Caco-2 (cell line): Measurements from ENCODE around the gene SLC1A2. TPM values are rescaled to one million over a fixed set of nuclear protein-coding genes. Genes with fewer than 3 reads are reported as not detected.

Experiments
- BruUV-seq: library from RNA; stranded (reverse); fragments of 400-500 nt; replicated peaks from 2 replicates; lab custom pipeline; 2021; lab: Mats Ljungman, UMichigan
- CTCF ChIA-PET: fragments of 300-600 bp; sonication (Branson Sonifier 250); formaldehyde crosslinking; loops from one replicate; lab custom pipeline; 2022; ENCODE audit warnings: antibody characterized with exemption; lab: Charles Lee
- POLR2A ChIA-PET: fragments of 300-600 bp; sonication (Branson Sonifier 250); formaldehyde crosslinking; loops from one replicate; lab custom pipeline; 2022; ENCODE audit warnings: antibody characterized with exemption; lab: Charles Lee
- DNase-seq, 2 experiments: peaks; one replicate each; pipeline versions ENCODE4 v3.0.0 to v3.0.0-alpha.2; 2020 to 2022
- H3K27me3 ChIP-seq: replicated peaks from 2 replicates; pipeline ENCODE4 v1.6.0; 2011; ENCODE audit warnings: low read length; ENCODE audit not compliant: control insufficient read depth, insufficient read depth
- H3K36me3 ChIP-seq: 2 replicates; pipeline ENCODE4 v1.5.1; 2011; ENCODE audit warnings: low read length; ENCODE audit not compliant: control insufficient read depth, insufficient read depth
- H3K4me1 ChIP-seq: fragments of 250-450 bp; sonication (Bioruptor Pico); 2 replicates; pipeline ENCODE4 v1.5.1; 2020; ENCODE audit warnings: mild to moderate bottlenecking
- H3K4me3 ChIP-seq: 2 replicates; pipeline ENCODE4 v1.5.1; 2011; ENCODE audit warnings: low read depth, mild to moderate bottlenecking, control low read depth, low read length
- H3K9me3 ChIP-seq: fragments of 250-450 bp; sonication (Bioruptor Pico); 2 replicates; pipeline ENCODE4 v1.5.1; 2020; ENCODE audit warnings: mild to moderate bottlenecking, moderate library complexity
- H3K27ac Mint-ChIP-seq: one replicate; pipeline ENCODE4 v1.8.0; 2022; ENCODE audit warnings: mixed read lengths; ENCODE audit not compliant: unreplicated experiment
- H3K27me3 Mint-ChIP-seq: one replicate; pipeline ENCODE4 v1.8.0; 2022; ENCODE audit warnings: mixed read lengths; ENCODE audit not compliant: insufficient read depth, unreplicated experiment
- H3K36me3 Mint-ChIP-seq: one replicate; pipeline ENCODE4 v1.8.0; 2022; ENCODE audit warnings: mild to moderate bottlenecking, mixed read lengths; ENCODE audit not compliant: insufficient read depth, unreplicated experiment
- H3K4me1 Mint-ChIP-seq: one replicate; pipeline ENCODE4 v1.8.0; 2022; ENCODE audit warnings: low read depth, mixed read lengths; ENCODE audit not compliant: unreplicated experiment
- H3K4me3 Mint-ChIP-seq: one replicate; pipeline ENCODE4 v1.8.0; 2022; ENCODE audit warnings: mild to moderate bottlenecking, moderate library complexity, mixed read lengths; ENCODE audit not compliant: unreplicated experiment
- H3K9me3 Mint-ChIP-seq: one replicate; pipeline ENCODE4 v1.8.0; 2022; ENCODE audit warnings: mixed read lengths; ENCODE audit not compliant: unreplicated experiment
- intact Hi-C: fragments of 100-400 bp; cut with micrococcal nuclease; formaldehyde crosslinking; loops from one replicate; pipeline ENCODE4 v1.10.0; 2022; ENCODE audit not compliant: unreplicated experiment
- total RNA-seq: library from RNA; stranded (reverse); gene quantifications from 2 replicates; pipeline ENCODE4 v1.2.3, GENCODE V29; 2022
- TF ChIP-seq, protein P1 (sequence below), 2 experiments: fragments of 200-600 bp in 1 of 2; IDR thresholded peaks; 1 replicate in 1 of 2; 2 replicates in 1 of 2; pipeline versions ENCODE4 v1.5.1 to v1.8.0; 2011 to 2022; ENCODE audit warnings: antibody characterized with exemption in 1 of 2, control low read depth in 1 of 2, inconsistent platforms in 1 of 2, low read depth in 1 of 2, low read length in 1 of 2, mild to moderate bottlenecking in 1 of 2, moderate library complexity in 1 of 2; ENCODE audit not compliant: insufficient read depth in 1 of 2, severe bottlenecking in 1 of 2, unreplicated experiment in 1 of 2

Gene SLC1A2
- total RNA-seq, 1 experiment from 2014 or later = 2.0 TPM

DNA sequence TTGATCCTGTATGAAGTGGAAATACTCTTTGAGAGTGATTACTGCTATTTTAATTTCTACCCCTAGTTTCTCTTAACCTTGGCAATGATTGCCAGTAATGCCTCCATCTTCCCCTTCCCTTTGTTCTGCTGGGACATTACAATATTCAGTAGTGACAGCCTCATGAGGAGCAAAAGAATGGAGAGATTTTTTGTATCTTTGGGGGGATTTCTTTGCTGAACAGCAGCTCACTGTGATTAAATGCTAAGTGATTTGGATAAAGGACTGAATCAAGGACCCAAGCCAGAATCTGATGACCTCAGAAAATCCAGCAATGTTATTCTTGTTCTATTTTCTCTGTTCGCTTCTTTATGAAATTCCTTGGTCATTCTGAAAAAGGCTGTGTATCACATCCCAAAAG lies 7.0 kb upstream of the SLC1A2 start:
- Mint-ChIP-seq H3K27ac (no peak overlapping the region), H3K4me3 (no peak overlapping the region), H3K9me3 (no peaks in the 10 kb centered on the region), H3K4me1 (no peaks in the 10 kb centered on the region), H3K36me3 (no peaks in the 10 kb centered on the region), H3K27me3 (peaks cover 24% of the 10 kb centered on the region)
- TF ChIP-seq, protein P1, sequence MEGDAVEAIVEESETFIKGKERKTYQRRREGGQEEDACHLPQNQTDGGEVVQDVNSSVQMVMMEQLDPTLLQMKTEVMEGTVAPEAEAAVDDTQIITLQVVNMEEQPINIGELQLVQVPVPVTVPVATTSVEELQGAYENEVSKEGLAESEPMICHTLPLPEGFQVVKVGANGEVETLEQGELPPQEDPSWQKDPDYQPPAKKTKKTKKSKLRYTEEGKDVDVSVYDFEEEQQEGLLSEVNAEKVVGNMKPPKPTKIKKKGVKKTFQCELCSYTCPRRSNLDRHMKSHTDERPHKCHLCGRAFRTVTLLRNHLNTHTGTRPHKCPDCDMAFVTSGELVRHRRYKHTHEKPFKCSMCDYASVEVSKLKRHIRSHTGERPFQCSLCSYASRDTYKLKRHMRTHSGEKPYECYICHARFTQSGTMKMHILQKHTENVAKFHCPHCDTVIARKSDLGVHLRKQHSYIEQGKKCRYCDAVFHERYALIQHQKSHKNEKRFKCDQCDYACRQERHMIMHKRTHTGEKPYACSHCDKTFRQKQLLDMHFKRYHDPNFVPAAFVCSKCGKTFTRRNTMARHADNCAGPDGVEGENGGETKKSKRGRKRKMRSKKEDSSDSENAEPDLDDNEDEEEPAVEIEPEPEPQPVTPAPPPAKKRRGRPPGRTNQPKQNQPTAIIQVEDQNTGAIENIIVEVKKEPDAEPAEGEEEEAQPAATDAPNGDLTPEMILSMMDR (IDR thresholded peaks at IDR 0.05; ENCODE audit: insufficient read depth in 1 of 2, low read depth in 1 of 2, low read length in 1 of 2, severe bottlenecking in 1 of 2, unreplicated experiment in 1 of 2) = no peak
- no peaks in the 10 kb centered on the region; the same call in 1 of the 2 replicates for H3K27me3 ChIP-seq
- H3K9me3 ChIP-seq = no peaks in the 10 kb centered on the region
- DNase-seq = no peak
- H3K4me1 ChIP-seq = no peaks in the 10 kb centered on the region
- H3K36me3 ChIP-seq = no peaks in the 10 kb centered on the region
- no peak overlapping the region for H3K4me3 ChIP-seq
- no TSS peak for BruUV-seq
- intact Hi-C loops = no loop called here
- POLR2A ChIA-PET = no interaction called here
- CTCF ChIA-PET = no interaction called here

DNA sequence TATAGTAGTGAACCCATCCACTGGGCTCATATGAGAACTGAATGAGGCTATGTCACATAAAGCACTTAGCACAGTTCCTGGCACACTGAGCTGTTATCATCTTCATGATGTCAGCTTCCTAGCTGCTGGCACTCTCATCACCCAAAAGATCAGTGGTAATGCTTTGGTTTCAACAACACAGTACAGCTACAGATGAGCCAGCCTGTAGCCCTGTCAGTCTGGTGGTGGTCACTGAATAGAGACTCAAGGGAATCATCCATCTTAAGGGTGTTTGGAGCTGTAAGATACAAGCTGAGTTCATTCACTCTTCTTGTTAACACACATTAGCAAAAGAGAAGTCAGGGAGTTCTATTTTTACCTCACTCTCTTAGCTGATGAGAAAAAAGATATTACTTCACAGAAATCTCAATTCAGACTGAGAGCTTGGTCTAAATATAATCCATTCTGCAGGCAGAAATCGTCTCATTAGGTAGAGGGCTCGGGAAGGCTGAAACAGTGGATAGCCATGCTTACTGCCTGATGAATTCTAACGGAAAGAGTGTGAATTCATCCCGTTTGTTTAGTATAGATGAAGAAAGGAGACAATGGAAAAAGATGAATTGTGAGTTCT lies 6.3 kb upstream of the SLC1A2 start:
- H3K36me3 Mint-ChIP-seq = no peaks in the 10 kb centered on the region
- Histone ChIP-seq H3K36me3 (no peaks in the 10 kb centered on the region), H3K27me3 (no peaks in the 10 kb centered on the region; the same call in 1 of the 2 replicates), H3K4me3 (no peak overlapping the region), H3K4me1 (no peaks in the 10 kb centered on the region), H3K9me3 (no peaks in the 10 kb centered on the region)
- ChIA-PET POLR2A (no interaction called here), CTCF (interaction anchor here (1.4 kb wide), 1 partner anchor 13 kb away, joined by 3 read pairs; no protein-coding TSS in a partner anchor)
- TF ChIP-seq, protein P1 (IDR thresholded peaks at IDR 0.05; ENCODE audit: insufficient read depth in 1 of 2, low read depth in 1 of 2, low read length in 1 of 2, severe bottlenecking in 1 of 2, unreplicated experiment in 1 of 2) = no peak
- no peaks in the 10 kb centered on the region for H3K9me3 Mint-ChIP-seq
- no peak overlapping the region for H3K27ac Mint-ChIP-seq
- H3K4me3 Mint-ChIP-seq = no peak overlapping the region
- peaks cover 30% of the 10 kb centered on the region for H3K27me3 Mint-ChIP-seq
- DNase-seq = no peak
- no TSS peak for BruUV-seq
- intact Hi-C loops = no loop called here
- H3K4me1 Mint-ChIP-seq = no peaks in the 10 kb centered on the region

DNA sequence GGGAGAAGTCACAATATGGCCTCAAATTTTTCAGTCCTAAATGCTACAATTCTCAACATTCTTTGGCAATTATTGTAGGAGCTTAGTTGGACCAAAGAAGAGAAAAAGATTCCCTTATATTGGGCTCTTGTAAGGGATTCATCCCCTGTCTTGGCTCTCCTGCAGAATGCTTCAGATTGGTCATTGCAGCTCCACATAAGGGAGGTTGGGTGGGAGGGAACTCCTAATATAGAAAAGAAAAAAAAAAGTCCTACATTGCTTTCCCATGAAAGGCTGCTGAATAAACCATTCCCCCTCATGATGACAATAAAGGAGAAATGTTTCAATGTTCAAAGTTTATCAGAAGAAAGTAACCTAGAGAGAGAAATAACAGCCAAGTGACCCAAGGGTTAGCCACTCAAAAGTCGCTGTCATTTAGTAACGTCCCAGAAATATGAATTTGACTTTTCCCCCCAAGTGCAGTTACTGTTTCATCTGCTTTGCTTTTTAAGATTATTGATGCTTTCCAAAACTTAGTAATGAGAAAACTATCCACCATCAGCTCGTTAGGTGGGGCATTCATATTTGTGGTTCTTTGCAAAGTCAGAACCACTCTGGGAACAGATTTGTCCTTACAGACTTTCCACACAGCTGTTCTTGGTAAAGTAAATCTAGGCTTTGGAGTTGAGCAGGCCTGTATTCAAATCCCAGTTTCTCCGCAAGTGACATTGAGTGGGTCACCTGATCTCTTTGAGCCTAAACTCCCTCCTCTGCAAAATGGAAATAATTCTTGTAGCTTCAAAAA lies 5.0 kb upstream of the SLC1A2 start:
- H3K36me3 ChIP-seq = no peaks in the 10 kb centered on the region
- peaks cover 34% of the 10 kb centered on the region for H3K27me3 Mint-ChIP-seq
- no peaks in the 10 kb centered on the region for H3K4me1 ChIP-seq
- H3K9me3 ChIP-seq = no peaks in the 10 kb centered on the region
- peaks cover 3% of the 10 kb centered on the region for H3K27me3 ChIP-seq
- no peak overlapping the region for H3K27ac Mint-ChIP-seq
- TF ChIP-seq, protein P1 (IDR thresholded peaks at IDR 0.05; ENCODE audit: insufficient read depth in 1 of 2, low read depth in 1 of 2, low read length in 1 of 2, severe bottlenecking in 1 of 2, unreplicated experiment in 1 of 2) = no peak
- H3K4me3 ChIP-seq = no peak overlapping the region
- no TSS peak for BruUV-seq
- intact Hi-C loops = no loop called here
- no peaks in the 10 kb centered on the region for H3K4me1 Mint-ChIP-seq
- DNase-seq = no peak
- ChIA-PET CTCF (interaction anchor here (1.4 kb wide), 1 partner anchor 12 kb away, joined by 3 read pairs; no protein-coding TSS in a partner anchor), POLR2A (no interaction called here)
- H3K9me3 Mint-ChIP-seq = no peaks in the 10 kb centered on the region
- no peaks in the 10 kb centered on the region for H3K36me3 Mint-ChIP-seq
- H3K4me3 Mint-ChIP-seq = no peak overlapping the region
